HG02973 (cell line): Measurements from ENCODE around the gene ZNF385B.
"Not testable (repeated sequence)": the region's sequence is repeated elsewhere in the genome, so short reads cannot be mapped to it uniquely, and the experiment has no call there.

ENCODE experiments used
- ATAC-seq: cut with Tn5 transposase; IDR thresholded peaks from one replicate; pipeline ENCODE4 v1.9.1; 2021; ENCODE audit warnings: moderate library complexity; ENCODE audit not compliant: unreplicated experiment

ZNF385B gene

GRCh38 chr2:179524809-179525339 is 336.5 kb downstream of the ZNF385B start:
- ATAC-seq: no peak

GRCh38 chr2:179521944-179522343 is 339.5 kb downstream of the ZNF385B start:
- ATAC-seq: no peak

GRCh38 chr2:179518830-179519229 is 342.6 kb downstream of the ZNF385B start:
- ATAC-seq: no peak

- ATAC-seq: no peak
These were observed 348.2 kb downstream of the ZNF385B start for GRCh38 chr2:179513181-179513580.

GRCh38 chr2:179512281-179513035 is 349.0 kb downstream of the ZNF385B start:
- ATAC-seq: no peak

GRCh38 chr2:179511105-179511789 is 350.2 kb downstream of the ZNF385B start:
- ATAC-seq: no peak

GRCh38 chr2:179495315-179495714 is 366.1 kb downstream of the ZNF385B start:
- no peak for ATAC-seq

- ATAC-seq: no peak
These were observed 372.8 kb downstream of the ZNF385B start for GRCh38 chr2:179488563-179488962.

- ATAC-seq: no peak
These were observed 374.2 kb downstream of the ZNF385B start for GRCh38 chr2:179487010-179487731.

GRCh38 chr2:179483131-179483530 is 378.3 kb downstream of the ZNF385B start:
- ATAC-seq: no peak

- no peak for ATAC-seq
These were observed 381.5 kb downstream of the ZNF385B start for GRCh38 chr2:179479947-179480346.

- ATAC-seq: no peak
These were observed 382.6 kb downstream of the ZNF385B start for GRCh38 chr2:179478771-179479170.

GRCh38 chr2:179470992-179471391 is 390.4 kb downstream of the ZNF385B start:
- ATAC-seq: no peak

GRCh38 chr2:179470089-179470488 is 391.3 kb downstream of the ZNF385B start:
- no peak for ATAC-seq

- no peak for ATAC-seq
These were observed 393.5 kb downstream of the ZNF385B start for GRCh38 chr2:179467960-179468359.

GRCh38 chr2:179467111-179467510 is 394.3 kb downstream of the ZNF385B start:
- no peak for ATAC-seq

- ATAC-seq: no peak
These were observed 400.0 kb downstream of the ZNF385B start for GRCh38 chr2:179461420-179461819.

GRCh38 chr2:179460181-179460929 is 401.1 kb downstream of the ZNF385B start:
- no peak for ATAC-seq

- not testable (repeated sequence) for ATAC-seq
These were observed 403.3 kb downstream of the ZNF385B start for GRCh38 chr2:179458113-179458512.

GRCh38 chr2:179455824-179456223 is 405.6 kb downstream of the ZNF385B start:
- ATAC-seq: no peak

- ATAC-seq: no peak
These were observed 406.3 kb downstream of the ZNF385B start for GRCh38 chr2:179455172-179455524.
